Inflammatory macrophage treated with lipopolysaccharide for 4 hours (primary cell): Measurements from ENCODE around the gene DEPDC1B.
"Not testable (repeated sequence)": the region's sequence is repeated elsewhere in the genome, so short reads cannot be mapped to it uniquely, and the experiment has no call there.

Experiments used
- DNase-seq: peaks from one replicate; pipeline ENCODE4 v3.0.0-alpha.2; 2020

The DEPDC1B gene

DNA sequence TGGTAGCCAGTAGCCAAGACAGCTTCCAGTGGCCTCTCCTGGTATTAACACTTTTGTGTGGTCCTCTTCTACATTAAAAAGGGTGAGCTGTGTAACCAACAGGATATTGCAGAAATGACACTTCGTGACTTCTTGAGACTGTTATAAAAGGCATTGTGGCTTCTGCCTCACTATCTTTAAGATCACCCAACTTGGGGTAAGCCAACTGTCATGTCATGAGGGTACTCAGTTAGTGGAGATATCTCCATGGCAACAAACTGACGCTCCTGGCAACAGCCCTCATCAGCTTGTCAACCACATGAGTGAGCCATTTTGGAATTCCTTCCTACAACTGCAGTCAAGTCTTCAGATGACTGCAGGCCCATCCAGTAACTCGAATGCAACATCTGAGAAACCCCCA lies 121.7 kb downstream of the DEPDC1B start:
- no peak for DNase-seq

DNA sequence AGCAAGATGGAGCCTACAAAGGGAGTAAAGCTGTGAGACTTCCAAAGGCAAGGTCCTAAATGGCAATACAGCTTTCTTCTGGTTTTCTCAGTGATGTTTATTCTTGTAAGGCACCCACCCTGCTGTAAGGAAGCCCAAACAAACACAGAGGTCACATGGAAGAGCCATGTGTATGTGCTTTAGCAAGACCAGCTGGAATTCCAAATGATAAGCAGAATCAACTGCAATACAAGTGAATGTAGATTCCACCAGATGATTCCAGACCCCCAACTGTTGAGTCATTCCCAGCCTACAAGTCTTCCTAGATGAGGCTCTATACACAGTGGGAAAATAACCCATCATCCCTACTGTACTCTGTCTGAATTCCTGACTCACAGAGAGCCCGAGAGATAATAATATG lies 122.8 kb downstream of the DEPDC1B start:
- no peak for DNase-seq

GRCh38 chr5:60576425-60576824 lies 123.5 kb downstream of the DEPDC1B start:
- no peak for DNase-seq

- DNase-seq, result no peak
Measured at GRCh38 chr5:60568646-60569045, 131.3 kb downstream of the DEPDC1B start.

- DNase-seq, result no peak
Measured at GRCh38 chr5:60563696-60564324, 136.2 kb downstream of the DEPDC1B start.

DNA sequence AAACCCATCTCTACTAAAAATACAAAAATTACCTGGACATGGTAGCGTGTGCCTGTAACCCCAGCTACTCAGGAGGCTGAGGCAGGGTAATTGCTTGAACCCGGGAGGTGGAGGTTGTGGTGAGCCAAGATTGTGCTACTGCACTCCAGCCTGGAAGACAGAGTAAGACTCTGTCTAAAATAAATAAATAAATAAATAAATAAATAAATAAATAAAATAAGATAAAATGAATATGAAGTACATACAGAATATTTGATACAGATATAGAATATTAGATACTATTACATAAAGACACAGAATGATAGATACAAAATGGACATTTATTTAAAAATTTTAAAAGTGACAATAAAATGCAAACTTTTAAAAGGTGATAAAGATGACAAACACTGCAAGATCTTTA lies 146.7 kb downstream of the DEPDC1B start:
- not testable (repeated sequence) for DNase-seq

GRCh38 chr5:60551829-60552228 lies 148.1 kb downstream of the DEPDC1B start:
- DNase-seq, result no peak

DNA sequence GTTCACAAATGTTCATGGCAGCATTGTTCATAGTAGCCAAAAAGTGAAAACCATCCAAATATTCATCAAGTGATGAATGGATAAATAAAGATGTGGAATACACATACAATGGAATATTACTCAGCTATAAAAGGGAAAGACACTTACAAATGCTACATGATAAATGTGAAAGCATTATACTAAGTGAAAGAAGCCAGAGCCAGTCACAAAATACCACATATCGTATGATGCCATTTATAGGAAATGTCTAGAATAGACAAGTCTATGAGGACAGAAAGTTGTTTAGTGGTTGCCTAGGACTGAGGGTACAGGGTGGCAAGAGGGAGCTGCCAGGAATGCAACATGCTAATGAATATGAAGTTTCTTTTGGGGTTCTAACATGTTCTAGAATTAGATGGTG lies 148.7 kb downstream of the DEPDC1B start:
- DNase-seq, result no peak

DNA sequence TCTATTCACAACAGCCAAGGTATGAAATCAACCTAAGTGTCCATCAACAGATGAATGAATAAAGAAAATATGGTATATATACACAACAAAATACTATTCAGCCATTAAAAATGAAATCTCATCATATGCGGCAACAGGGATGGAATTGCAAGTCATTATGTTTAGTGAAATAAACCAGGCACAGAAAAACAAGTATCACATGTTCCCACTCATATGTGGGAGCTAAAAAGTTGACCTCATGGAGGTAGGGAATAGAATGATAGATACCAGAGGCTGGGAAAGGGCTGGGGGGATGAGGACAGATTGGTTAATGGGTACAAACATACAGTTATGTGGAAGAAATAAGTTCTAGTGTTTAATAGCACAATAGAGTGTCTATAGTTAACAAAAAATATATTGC lies 149.7 kb downstream of the DEPDC1B start:
- DNase-seq, result no peak

- no peak for DNase-seq
Measured at GRCh38 chr5:60549841-60550240, 150.1 kb downstream of the DEPDC1B start.
